Mesothelial cell of epicardium (in vitro differentiated cells): Measurements from ENCODE around the gene PAX6. TPM values are rescaled to one million over a fixed set of nuclear protein-coding genes. Genes with fewer than 3 reads are reported as not detected.
A peak's percentile ranks its signal among the peaks of the same experiment; 100 is the strongest.

Experiments
- DNase-seq, 2 experiments: peaks; one replicate each; pipeline ENCODE4 v3.0.0; 2021; ENCODE audit warnings: low spot score in 2 of 2; ENCODE audit not compliant: unreplicated experiment in 2 of 2
- H3K27ac Mint-ChIP-seq: 2 replicates; pipeline ENCODE4 v1.8.0; 2021; ENCODE audit warnings: mixed read lengths
- H3K27me3 Mint-ChIP-seq: 2 replicates; pipeline ENCODE4 v1.8.0; 2021; ENCODE audit warnings: low read depth, mixed read lengths
- H3K36me3 Mint-ChIP-seq: 2 replicates; pipeline ENCODE4 v1.8.0; 2021; ENCODE audit warnings: mixed read lengths
- H3K4me1 Mint-ChIP-seq: 2 replicates; pipeline ENCODE4 v1.8.0; 2021; ENCODE audit warnings: mixed read lengths
- H3K4me3 Mint-ChIP-seq: 2 replicates; pipeline ENCODE4 v1.8.0; 2021; ENCODE audit warnings: mild to moderate bottlenecking, moderate library complexity, mixed read lengths
- H3K9me3 Mint-ChIP-seq: 2 replicates; pipeline ENCODE4 v1.8.0; 2021; ENCODE audit warnings: mixed read lengths
- total RNA-seq: library from RNA; stranded (reverse); gene quantifications from 3 replicates; pipeline ENCODE4 v1.2.1, GENCODE V29; 2021
- TF ChIP-seq, protein P1 (sequence below): fragments of 200-600 bp; sonication (generic); IDR thresholded peaks from one replicate; pipeline ENCODE4 v1.5.0; 2021; ENCODE audit warnings: antibody characterized with exemption; ENCODE audit not compliant: unreplicated experiment

The PAX6 gene
- total RNA-seq, 1 donor from 2014 or later = not detected

DNA sequence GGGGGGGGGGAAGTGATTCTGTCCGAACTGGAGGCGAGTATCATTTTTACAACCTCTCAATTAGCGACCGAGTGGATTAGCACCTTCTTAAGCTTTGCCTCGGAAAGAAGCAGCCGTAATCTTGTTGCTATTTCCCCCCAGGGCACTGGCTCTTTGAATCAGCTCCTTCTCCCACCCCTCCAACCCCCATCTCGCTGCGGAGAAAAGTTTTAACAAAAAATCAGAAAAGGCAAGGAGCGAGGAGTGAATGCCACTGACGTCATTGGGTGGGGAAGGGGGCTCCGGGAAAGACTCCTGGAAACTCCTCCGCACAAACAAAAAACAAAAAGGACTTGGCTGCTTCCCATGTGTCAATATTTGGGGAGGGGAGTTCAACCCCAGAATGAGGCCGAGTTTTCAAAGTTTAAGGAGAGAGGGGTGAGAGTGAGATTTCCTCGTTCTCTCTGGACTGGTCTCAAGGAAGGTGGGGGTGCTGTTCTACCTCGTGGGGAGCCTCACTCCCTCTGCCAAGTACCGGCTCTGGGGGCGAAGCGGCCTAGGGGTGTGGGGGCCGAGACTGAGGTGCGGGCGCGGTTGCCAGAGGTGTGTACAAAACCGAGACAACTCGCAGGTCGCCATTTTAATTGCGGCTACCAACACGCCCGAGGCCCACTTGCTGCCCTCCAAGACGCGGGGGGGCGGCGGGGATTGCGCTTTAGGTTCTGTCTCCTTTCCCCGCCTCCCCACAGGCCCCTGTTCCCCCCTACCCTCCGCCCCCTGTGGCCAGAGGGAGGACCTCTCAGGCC, 2.5 kb upstream of the PAX6 start:
- H3K27me3 Mint-ChIP-seq = peaks cover 95% of the 10 kb centered on the region
- H3K27ac Mint-ChIP-seq = no peak overlapping the region
- DNase-seq = no peak
- no peak overlapping the region for H3K4me3 Mint-ChIP-seq
- no peaks in the 10 kb centered on the region for H3K9me3 Mint-ChIP-seq
- TF ChIP-seq, protein P1, sequence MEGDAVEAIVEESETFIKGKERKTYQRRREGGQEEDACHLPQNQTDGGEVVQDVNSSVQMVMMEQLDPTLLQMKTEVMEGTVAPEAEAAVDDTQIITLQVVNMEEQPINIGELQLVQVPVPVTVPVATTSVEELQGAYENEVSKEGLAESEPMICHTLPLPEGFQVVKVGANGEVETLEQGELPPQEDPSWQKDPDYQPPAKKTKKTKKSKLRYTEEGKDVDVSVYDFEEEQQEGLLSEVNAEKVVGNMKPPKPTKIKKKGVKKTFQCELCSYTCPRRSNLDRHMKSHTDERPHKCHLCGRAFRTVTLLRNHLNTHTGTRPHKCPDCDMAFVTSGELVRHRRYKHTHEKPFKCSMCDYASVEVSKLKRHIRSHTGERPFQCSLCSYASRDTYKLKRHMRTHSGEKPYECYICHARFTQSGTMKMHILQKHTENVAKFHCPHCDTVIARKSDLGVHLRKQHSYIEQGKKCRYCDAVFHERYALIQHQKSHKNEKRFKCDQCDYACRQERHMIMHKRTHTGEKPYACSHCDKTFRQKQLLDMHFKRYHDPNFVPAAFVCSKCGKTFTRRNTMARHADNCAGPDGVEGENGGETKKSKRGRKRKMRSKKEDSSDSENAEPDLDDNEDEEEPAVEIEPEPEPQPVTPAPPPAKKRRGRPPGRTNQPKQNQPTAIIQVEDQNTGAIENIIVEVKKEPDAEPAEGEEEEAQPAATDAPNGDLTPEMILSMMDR = no peak
- no peaks in the 10 kb centered on the region for H3K36me3 Mint-ChIP-seq
- peaks cover 34% of the 10 kb centered on the region for H3K4me1 Mint-ChIP-seq

DNA sequence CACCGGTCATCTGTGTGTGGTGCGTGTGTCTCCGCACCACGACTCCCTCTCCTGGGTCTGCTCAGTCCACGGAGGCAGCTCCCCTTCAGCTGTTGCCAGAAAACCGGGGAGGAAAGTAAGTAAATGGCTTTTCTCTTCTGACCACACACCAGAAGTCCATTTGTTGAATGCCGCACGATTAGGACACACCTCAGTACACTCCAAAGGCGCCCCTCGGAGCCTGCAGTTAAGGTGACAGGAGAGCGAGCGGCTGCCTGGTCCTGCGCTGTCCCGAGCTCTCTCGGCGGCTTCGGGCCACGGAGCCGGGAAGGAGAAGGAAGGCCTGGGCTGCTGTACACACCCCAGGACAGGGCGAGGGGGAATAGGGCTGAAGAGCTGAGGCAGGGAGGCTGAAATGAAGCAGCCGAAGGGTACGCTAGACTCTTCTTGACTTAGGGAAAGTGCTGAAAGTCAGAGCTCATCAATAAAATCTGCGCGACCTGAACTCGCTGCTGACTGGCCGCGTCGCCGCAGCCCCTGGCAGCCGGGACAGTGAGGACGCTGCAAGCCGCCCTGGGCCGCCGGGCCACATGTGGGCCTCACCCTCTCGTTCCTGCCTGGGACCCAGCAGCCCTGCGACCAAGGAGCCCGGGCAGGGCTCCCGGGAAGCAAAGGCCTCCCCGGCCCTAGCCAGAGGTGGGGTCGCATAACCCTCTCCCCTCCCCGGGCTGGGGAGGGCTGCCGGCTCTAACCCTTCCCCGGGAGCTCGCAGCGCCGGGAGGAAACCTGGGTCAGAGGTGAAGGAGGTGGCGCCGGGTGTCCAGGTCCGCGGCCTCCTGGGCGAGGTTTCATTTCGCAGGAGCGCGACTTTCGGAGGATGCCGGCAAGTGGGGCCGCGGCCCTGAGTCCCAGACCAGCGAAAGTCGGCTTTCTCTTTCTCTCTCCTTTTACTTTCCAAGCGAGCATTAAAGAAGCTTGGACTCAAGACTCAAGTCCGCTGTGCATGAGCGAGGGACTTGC, 1.6 kb upstream of the PAX6 start:
- H3K9me3 Mint-ChIP-seq = no peaks in the 10 kb centered on the region
- H3K4me1 Mint-ChIP-seq = peaks cover 34% of the 10 kb centered on the region
- DNase-seq = no peak
- no peaks in the 10 kb centered on the region for H3K36me3 Mint-ChIP-seq
- H3K27me3 Mint-ChIP-seq = peaks cover 95% of the 10 kb centered on the region
- peak overlapping the region; percentile 28 for H3K4me3 Mint-ChIP-seq
- TF ChIP-seq, protein P1 = no peak
- no peak overlapping the region for H3K27ac Mint-ChIP-seq

DNA sequence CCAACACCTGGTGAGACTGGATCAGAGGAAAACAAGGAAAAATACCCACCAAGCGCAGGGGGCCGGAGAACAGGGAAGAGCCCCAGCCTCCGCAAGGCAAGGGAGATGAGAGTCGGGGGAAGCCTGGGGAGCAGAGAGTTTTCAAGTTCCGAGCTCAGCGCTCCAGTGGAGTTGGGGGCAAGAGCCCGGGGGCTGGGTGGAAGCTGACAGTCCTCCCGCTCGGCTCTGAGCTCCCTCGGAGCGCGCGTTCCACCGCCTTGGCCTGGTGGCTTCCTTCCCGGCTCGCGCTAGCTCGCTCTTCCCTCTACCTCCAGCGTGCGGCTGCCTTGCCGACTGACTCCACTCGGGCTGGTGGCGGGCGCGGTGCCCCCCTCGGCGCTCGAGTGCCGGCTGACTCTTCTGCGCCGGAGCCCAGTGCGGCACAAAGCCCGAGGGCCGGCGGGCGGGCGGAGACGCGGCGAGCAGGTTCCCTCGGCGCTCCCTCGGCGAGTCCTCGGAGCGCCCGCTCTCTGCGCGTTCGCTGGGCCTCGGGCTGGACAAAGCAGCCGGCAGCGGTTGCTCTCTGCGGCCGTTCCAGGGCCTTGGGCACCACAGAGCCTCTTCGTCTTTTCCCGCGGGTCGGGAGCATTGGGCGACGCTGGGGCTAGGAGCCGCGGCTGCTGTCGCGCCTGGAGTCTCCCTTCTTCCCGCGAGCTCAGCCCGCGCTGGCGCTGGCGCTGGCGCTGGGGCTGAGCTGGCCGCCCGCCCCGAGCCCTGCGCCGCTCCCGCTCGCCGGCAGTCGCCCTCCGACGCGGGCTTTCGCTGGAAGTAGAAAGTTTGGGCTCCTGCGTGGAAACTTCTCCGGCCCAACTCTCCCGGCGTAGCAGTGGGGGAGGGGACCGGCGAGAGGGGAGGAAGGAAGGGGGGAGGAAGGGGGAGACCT, 1.0 kb downstream of the PAX6 start:
- H3K36me3 Mint-ChIP-seq = no peaks in the 10 kb centered on the region
- no peaks in the 10 kb centered on the region for H3K9me3 Mint-ChIP-seq
- peak in 1 of 2 experiments; percentile 69 for DNase-seq
- peak overlapping the region; percentile 28 for H3K4me3 Mint-ChIP-seq
- peaks cover 25% of the 10 kb centered on the region for H3K4me1 Mint-ChIP-seq
- no peak overlapping the region for H3K27ac Mint-ChIP-seq
- H3K27me3 Mint-ChIP-seq = peaks cover 95% of the 10 kb centered on the region
- TF ChIP-seq, protein P1 = no peak

DNA sequence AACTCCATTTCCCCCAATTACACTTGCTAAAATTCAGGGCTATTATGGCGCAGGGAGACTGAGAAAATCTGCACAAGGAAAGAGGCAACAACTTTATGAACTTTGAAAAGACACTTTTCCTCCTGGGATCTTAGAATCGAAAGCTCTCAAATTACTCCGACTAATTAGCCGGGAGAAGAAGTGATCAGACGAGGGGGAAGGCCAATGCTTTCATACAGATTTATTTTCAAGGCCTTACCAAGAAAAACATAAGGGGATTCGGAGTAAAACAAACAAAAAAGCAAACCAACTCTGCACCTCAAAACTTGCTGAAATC, 1.6 kb downstream of the PAX6 start:
- DNase-seq = no peak
- Mint-ChIP-seq H3K9me3 (no peaks in the 10 kb centered on the region), H3K4me1 (peaks cover 29% of the 10 kb centered on the region), H3K36me3 (no peaks in the 10 kb centered on the region), H3K27me3 (peaks cover 94% of the 10 kb centered on the region), H3K27ac (no peak overlapping the region), H3K4me3 (peak overlapping the region; percentile 28)
- TF ChIP-seq, protein P1 = no peak
